ENCODE data around the gene PTPN3. TPM values are rescaled to one million over a fixed set of nuclear protein-coding genes. Genes with fewer than 3 reads are reported as not detected.
A peak's percentile ranks its signal among the peaks of the same experiment; 100 is the strongest.
"Not testable (repeated sequence)": the region's sequence is repeated elsewhere in the genome, so short reads cannot be mapped to it uniquely, and the experiment has no call there.

Gene PTPN3, protein sequence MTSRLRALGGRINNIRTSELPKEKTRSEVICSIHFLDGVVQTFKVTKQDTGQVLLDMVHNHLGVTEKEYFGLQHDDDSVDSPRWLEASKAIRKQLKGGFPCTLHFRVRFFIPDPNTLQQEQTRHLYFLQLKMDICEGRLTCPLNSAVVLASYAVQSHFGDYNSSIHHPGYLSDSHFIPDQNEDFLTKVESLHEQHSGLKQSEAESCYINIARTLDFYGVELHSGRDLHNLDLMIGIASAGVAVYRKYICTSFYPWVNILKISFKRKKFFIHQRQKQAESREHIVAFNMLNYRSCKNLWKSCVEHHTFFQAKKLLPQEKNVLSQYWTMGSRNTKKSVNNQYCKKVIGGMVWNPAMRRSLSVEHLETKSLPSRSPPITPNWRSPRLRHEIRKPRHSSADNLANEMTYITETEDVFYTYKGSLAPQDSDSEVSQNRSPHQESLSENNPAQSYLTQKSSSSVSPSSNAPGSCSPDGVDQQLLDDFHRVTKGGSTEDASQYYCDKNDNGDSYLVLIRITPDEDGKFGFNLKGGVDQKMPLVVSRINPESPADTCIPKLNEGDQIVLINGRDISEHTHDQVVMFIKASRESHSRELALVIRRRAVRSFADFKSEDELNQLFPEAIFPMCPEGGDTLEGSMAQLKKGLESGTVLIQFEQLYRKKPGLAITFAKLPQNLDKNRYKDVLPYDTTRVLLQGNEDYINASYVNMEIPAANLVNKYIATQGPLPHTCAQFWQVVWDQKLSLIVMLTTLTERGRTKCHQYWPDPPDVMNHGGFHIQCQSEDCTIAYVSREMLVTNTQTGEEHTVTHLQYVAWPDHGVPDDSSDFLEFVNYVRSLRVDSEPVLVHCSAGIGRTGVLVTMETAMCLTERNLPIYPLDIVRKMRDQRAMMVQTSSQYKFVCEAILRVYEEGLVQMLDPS
- 4.9 and 8.1 TPM in 2 replicates for total RNA-seq (ENCODE audit: low replicate concordance)
- long read RNA-seq, full-length matches to known transcripts: 2 of 9 reads
- long read RNA-seq, partial matches to known transcripts: 1 of 9 reads
- long read RNA-seq, other reads (novel, unspliced or antisense): 6 of 9 reads

DNA sequence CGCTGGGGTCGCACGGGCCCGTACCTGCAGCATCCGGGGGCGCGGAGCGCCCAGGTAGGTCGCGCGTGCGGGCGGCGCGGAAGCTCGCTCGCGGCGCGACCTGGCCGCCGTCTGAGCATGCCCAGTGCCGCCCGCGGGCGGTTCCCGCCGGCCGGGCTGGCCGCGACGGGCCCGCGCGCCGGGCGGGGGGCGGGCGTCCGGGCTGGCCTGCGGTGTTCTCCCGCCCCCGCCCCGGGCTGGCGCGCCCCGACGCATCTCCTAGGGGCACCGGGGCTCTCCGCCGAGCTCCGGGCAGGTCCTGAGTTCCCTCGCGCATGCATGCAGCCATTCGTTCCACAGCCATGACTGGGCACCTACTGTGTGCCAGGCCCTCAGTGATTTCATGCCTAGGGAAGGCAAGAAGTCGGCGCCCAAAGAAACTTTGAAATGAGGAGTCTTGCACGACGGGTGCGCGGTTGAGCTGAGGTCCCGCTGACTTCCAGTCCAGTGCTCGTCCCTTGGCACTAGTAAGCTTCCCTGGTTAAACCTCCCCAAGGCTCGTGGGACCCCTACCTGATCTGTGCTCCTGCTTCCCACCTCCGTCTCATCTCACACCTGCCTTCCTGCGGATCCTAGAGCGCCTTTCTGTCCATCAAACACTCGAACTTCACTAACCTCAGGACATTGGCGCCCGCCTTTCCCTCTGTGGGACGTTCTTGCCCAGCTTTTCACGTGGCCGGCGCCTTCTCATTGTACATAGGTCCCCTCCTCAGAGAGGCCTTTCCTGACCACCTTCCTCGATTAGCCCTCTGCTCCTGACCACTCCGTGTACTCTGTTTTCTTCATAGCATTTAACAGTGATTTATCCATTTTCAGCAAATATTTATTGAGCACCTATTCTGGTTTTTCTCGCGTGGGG lies at the start of gene PTPN3:
Gene PTPN3 (minus strand): TSS at position 113 of the 898 bp plus-strand sequence. CDS start 34,873 bp downstream, outside the sequence.
- H3K36me3 Mint-ChIP-seq: no peaks in the 10 kb centered on the region
- peak within 1 kb of the TSS; percentile 87 for H3K4me3 Mint-ChIP-seq
- TF ChIP-seq CTCF (conservative IDR thresholded peaks at IDR 0.05): no peak
- H3K27me3 Mint-ChIP-seq: peaks cover 84% of the 10 kb centered on the region
- no peaks in the 10 kb centered on the region for H3K9me3 Mint-ChIP-seq
- no peaks in the 10 kb centered on the region for H3K4me1 Mint-ChIP-seq (ENCODE audit: unreplicated experiment)
- H3K27ac Mint-ChIP-seq: peak within 1 kb of the TSS; percentile 34
- DNase-seq (ENCODE audit: extremely low spot score, unreplicated experiment): no peak

DNA sequence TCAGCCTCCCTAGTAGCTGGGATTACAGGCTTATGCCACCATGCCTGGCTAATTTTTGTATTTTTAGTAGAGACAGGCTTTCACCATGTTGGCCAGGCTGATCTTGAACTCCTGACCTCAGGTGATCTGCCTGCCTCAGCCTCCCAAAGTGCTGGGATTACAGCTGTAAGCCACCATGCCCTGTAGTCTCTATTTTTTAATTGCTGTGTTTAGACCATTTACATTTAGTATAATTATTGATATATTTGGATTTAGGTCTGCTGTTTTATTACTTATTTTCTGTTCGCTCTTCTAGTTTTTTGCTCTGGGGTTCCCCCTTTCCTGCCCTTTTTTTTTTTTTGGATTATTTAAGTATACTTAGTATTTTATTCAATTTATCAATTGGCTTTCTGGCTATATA lies 46.8 kb upstream of the PTPN3 start:
- H3K36me3 Mint-ChIP-seq; DNase-seq (ENCODE audit: extremely low spot score, unreplicated experiment); H3K4me3 Mint-ChIP-seq; H3K9me3 Mint-ChIP-seq; H3K27ac Mint-ChIP-seq; H3K4me1 Mint-ChIP-seq (ENCODE audit: unreplicated experiment); H3K27me3 Mint-ChIP-seq: not testable (repeated sequence)

- Mint-ChIP-seq H3K27ac (no peak overlapping the region), H3K27me3 (peaks cover 4% of the 10 kb centered on the region), H3K9me3 (peaks cover 6% of the 10 kb centered on the region), H3K4me3 (no peak overlapping the region), H3K4me1 (ENCODE audit: unreplicated experiment) (peaks cover 5% of the 10 kb centered on the region), H3K36me3 (no peaks in the 10 kb centered on the region)
- TF ChIP-seq CTCF (conservative IDR thresholded peaks at IDR 0.05): no peak
- no peak for DNase-seq (ENCODE audit: extremely low spot score, unreplicated experiment)
Measured at GRCh38 chr9:109542922-109543321, 44.8 kb upstream of the PTPN3 start.

DNA sequence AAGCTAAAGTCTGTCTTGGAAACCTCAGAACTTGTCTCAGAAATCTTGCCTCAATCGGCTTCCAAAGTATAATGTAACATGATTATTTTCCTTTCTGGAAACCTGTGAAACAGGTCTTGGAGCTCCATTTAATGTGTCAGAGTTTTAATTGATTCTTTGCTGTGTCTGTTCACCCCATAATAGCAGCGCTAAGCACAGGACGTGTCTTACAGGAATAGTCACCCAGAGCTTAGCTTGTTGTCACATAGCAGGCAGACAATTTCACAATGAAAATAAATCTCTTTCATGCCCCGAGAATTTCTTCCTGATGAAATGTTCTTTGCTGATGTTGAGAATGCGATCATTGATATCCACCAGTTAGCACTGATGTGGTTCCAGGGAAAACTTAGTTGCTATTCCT lies 40.2 kb upstream of the PTPN3 start:
- Mint-ChIP-seq H3K27ac (peak overlapping the region; percentile 78), H3K9me3 (peaks cover 6% of the 10 kb centered on the region), H3K27me3 (peaks cover 8% of the 10 kb centered on the region), H3K36me3 (no peaks in the 10 kb centered on the region), H3K4me1 (ENCODE audit: unreplicated experiment) (peaks cover 16% of the 10 kb centered on the region), H3K4me3 (peak overlapping the region; percentile 37)
- no peak for DNase-seq (ENCODE audit: extremely low spot score, unreplicated experiment)
- TF ChIP-seq CTCF (conservative IDR thresholded peaks at IDR 0.05): no peak

- no peak for DNase-seq (ENCODE audit: extremely low spot score, unreplicated experiment)
- H3K27ac Mint-ChIP-seq: peak overlapping the region; percentile 78
- H3K4me3 Mint-ChIP-seq: peak overlapping the region; percentile 35
- no peaks in the 10 kb centered on the region for H3K36me3 Mint-ChIP-seq
- no peak for TF ChIP-seq CTCF (conservative IDR thresholded peaks at IDR 0.05)
- H3K4me1 Mint-ChIP-seq (ENCODE audit: unreplicated experiment): peaks cover 16% of the 10 kb centered on the region
- no peaks in the 10 kb centered on the region for H3K9me3 Mint-ChIP-seq
- peaks cover 8% of the 10 kb centered on the region for H3K27me3 Mint-ChIP-seq
Measured at GRCh38 chr9:109537288-109537687, 39.2 kb upstream of the PTPN3 start.
